Occipital lobe (tissue), 2 donors: ENCODE measurements around the gene PKD1L1. TPM values are rescaled to one million over a fixed set of nuclear protein-coding genes. Genes with fewer than 3 reads are reported as not detected.
"Not testable (repeated sequence)": the region's sequence is repeated elsewhere in the genome, so short reads cannot be mapped to it uniquely, and the experiment has no call there.

Experiments
- DNase-seq: peaks from one replicate; lab custom pipeline; 2025; lab: John Stamatoyannopoulos, UW
- total RNA-seq: library from RNA; depleted of rRNA; stranded (reverse); fragments of >200 nt; gene quantifications from one replicate; pipeline ENCODE4 v1.2.3, GENCODE V29; 2014

PKD1L1 gene
- total RNA-seq, 1 donor from 2014 or later, result 0.62 TPM

DNA sequence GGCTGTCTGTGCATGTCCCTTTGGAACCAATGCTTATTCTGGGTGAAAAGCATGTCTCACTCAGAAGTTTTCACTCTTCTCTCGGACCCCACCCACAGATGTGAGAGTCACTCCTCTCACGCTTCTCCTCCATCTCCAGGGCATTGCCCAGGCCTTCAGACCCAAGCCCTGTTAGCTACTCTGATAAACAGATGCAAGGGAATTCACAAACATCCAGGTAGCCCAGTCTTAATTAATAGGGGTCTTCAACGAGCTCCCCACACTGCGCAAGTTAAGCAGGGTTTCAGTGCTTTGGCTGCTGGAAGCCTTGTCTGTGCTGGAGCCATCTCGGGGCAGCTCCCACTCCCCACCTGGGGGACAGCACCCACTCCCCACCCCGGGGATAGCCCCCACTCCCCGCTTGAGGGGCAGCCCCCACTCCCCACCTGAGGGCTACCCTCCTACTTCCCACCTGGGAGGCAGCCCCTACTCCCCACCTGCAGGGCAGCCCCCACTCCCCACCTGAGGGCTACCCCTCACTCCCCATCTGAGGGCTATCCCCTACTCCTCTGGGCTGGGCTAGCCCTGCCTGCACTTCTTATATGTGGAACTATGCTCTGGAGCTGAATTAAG is 8.7 kb downstream of the PKD1L1 start:
- no peak for DNase-seq

DNA sequence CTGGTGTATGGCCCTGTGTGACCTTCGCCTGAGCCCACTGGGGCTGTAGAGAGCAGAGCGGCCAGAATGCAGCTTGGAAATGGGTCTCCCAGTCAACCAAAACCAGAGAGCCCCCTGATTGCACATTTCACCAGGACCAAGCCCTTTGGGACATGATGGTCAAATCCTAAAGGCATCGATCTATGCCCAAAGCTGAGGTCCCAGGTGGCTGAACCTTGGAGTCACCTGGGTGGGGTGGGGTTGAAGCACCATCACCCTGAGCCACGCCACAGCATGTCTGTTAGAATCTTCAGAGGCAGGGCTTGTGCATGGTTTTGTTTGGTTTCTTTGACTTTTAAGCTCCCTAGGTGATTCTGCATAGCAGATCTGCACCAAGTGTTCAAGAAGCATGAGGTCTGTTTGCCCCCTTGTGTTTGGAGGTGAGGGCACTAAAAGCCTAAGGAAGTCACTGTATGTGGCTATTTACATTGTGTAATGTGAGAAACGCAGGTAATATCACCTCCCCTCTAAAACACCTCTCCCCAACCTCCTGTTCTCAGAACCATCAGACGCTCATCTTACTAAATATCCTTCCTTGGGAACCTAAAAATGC is 9.6 kb downstream of the PKD1L1 start:
- DNase-seq, result no peak

DNA sequence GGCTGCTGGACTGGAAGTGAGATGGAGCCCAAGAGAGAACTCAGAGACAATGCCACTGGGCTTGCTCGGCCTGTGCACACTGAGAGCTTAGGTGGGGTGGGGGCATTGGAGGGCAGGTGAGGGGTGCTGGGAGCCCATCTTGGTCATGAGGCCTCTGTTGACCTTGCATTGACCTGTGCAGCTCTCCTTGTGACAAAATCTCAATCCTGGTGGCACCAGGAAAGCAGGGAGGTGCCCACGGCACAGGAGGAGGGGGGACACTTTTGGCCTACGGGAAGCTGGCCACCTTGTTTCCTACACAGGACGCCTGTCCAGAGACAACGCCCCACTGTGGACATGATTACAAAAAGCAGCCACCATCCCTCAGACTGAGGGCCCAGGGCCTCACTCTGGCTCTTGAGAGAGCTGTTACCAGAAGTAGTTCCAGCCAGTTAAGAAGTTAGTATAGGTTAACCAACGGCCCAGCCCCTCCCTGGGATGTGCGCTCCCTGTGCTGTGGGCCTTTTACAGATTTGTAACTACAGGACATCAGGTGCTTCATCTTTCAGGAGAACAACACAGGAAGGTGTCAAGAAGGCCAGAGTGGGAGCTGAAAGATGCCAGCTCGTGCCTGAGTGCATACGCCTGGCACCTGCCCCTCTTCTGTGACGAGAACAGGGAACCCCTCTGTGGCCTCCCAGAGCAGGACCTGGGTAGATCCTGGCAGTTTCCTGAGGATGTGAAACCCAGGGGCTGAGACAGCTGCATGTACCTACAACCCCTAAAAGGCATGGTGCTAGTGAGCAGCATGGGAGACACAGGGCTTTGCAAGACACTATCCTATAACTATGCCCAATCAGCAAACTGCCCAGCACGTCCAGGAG is 10.3 kb downstream of the PKD1L1 start:
- DNase-seq, result no peak

DNA sequence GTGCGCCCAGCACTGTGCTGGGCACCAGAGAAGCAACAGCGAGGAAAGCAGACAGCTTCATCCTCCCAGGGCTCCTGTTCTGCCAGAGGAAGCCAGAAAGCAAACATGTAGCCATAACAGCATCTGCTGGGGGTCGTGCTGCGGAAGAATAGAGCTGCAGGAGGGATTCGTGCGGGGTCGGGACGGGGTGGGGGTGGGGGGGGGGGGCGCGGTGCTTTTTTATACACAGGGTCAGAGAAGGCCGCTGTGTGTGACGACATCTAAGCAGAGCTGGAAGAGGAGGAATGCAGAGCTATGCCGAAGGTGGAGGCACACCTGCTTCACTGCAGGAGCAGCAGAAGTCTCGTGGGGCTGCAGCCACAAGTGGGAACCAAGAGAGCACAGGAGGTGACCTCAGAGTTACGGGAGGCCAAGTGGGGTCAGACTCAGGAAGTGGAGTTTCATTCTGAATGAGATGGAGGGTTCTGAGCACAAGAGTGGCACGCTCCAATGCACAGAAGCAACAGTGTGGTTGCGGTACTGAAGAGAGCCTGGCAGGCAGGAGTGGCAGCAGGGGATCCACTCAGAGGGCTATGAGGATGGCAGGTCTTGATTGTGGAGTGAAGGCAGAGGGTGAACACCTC is 11.1 kb downstream of the PKD1L1 start:
- DNase-seq, result no peak

DNA sequence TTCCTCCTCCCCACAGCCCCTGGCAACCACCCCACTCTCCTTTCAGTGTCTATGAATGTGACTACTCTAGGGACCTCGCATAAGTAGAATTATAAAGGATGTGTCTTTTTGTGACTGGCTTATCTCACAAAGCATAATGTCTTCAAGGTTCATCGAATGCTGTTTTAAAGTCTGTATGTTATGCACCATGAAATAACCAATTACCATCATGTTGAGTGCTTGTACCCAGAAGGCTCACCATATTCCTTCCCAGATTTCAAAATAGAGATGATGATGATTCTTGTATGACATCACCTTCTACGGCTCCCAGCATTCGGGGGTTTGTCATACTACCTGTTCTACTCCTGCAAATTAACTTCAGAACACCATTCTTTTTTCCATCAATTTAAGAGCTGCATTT is 11.9 kb downstream of the PKD1L1 start:
- DNase-seq, result no peak

DNA sequence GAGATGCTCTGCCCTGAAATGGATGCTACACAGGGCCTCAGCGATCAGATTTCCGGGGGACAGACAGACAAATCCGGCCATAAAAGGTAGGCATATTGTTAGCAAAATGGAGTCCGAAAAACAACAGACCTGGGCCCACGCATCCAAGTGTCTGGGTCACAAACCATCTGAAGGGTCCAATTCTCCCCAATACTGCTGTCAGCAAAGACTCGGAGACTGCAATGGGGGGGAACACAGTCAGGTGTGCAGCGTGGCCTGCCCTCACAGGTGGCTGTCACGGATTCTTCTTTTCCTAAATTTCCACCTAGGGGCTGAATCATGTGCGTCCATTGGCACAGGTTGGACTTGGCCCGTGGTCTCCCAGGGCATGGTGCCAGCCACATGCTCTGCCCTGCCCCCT is 12.9 kb downstream of the PKD1L1 start:
- DNase-seq, result no peak

DNA sequence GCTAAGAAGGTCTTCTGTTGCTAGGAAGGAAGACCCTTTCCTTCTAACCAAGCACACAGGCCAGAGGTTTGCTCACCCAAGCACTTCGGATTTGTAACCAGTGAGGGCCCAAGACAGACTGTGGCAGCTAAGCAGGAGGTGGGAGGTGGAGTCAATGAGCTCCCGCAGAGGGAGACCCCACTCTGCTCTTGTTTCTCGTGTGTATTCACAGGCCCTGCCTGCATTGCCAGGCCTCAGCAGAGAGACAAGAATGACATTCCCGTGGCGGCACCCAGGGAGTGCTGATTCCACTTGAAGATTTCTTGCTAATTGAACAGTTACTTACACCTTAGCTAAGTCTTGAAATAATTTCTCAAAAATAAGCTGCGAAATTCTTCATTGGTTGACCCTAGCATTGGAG is 13.4 kb downstream of the PKD1L1 start:
- DNase-seq, result no peak

DNA sequence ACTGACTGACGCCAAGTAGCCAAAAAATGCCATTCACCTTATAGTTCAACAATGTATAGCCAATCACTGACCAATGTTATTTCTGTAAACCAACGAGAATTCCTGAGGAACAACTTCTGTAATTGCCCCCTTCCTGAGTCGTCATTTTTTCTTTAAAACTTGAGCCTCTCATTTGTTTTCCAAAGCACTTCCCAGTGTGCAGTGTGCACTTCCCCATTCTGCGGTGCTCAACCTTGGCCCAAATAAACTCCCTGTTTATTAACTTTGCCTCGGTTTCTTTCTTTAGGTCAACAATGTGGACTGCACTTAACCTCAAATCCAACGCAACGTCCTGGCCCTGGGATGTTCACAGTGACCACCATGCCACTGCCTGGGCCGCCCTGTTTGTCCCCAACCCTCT is 15.1 kb downstream of the PKD1L1 start:
- no peak for DNase-seq

DNA sequence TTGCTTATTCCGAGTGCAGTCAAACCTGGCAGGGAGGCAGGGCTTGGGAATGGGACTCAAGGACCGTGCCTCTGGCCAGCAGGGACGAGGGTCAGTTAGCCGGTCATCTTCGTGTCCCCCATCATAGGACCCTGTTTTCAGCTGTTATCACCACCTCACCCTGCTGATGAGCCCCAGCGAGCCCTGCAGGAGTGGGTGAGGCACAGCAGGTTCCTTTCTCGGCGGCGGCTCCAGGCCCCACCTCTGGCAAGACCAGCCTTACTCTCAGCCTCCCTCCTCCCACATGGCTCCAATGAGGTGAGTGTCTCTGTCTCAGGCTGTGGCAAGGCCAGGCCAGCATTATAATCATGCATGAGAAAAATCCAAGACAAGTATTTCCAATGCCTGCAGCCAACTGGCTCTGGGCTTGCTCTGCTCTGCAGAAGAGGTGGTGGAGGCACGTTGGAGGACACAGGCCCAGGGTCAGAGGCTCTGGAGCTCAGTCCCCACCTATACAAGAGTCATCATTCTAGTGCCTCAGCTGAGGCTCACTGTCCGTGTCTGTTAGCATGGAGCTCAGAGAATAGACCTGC is 15.7 kb downstream of the PKD1L1 start:
- DNase-seq, result no peak

DNA sequence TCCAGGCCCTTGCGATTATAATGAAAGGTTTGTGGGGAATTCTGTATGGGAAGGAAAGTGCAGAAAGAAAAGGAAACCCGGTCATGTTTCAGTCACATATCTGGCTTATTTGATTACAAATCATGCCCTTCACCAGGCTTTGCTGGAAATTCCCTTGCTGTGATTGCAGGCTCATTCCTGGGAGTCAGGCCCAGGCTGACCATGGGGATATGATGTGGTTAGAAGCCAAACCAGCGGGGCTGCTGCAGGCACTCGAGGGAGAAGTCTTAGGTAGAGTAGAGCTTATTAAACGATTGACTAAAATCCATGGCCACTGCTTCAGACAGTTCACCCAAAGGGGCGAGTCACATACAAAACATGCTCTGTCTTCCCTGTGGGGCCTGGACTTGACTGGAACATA is 16.2 kb downstream of the PKD1L1 start:
- DNase-seq, result no peak

DNA sequence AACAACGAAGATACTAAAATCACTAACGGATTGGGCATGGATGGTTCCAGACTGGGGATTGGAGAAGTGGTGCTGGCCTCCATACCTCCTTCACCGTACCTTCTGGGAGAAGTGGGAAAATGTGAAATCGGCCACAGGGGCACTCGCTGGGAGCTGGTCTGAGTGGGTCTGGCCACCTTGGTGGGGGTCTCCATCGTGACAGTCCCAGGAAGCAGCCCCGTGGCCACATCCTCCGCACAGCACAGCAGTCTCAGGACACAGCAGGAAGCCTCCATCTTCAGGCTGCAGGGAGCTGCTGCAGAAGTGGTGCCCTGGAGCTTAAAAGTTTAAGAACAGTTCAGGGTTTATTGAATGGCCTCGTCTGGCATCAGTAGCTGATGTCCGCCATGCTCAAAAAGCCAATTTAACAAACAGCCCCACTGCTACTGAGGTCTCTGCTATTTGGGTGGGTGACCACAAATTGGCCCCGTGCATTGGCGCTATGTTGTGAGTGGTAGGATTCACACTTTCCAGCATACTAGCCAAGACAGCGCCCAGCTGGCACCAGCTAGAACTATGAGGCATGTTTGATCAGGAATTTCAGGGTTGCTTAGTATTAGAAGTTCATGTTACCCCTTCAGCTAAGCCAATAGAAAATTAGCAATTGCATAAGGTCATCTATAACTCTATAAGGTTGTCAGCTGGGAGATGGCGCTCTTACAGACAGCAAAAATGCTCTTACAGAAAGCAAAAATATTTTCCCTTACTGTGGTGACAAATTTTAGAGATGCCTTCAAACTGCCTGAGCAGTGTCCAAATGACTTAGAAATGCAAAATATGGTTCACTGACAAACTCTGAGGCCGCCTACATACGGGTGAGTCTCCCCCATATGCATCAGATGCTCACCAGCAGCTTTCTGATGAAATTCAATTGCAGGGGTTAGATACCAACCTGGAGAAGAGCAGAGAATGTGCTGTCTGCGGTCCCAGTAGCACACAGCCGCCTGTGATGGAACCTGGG is 17.0 kb downstream of the PKD1L1 start:
- no peak for DNase-seq

DNA sequence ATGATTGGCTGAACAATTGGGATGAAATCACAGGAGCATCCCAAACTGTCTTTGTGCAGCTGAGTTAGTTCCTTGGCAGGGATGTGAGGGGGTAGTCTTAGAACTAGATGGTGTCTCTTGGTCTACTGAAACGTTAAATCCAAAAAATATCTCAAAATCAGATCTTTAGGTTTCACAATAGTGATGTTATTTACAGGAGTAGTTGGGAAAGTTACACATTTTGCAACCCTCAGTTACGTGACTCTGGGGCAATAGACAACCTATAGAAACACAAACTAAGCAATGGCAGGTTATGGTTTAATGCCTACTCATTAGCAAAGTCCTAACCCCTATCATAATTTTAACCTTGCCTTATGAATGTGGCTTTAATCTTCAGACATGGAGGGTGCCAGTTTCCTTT is 24.0 kb downstream of the PKD1L1 start:
- no peak for DNase-seq

DNA sequence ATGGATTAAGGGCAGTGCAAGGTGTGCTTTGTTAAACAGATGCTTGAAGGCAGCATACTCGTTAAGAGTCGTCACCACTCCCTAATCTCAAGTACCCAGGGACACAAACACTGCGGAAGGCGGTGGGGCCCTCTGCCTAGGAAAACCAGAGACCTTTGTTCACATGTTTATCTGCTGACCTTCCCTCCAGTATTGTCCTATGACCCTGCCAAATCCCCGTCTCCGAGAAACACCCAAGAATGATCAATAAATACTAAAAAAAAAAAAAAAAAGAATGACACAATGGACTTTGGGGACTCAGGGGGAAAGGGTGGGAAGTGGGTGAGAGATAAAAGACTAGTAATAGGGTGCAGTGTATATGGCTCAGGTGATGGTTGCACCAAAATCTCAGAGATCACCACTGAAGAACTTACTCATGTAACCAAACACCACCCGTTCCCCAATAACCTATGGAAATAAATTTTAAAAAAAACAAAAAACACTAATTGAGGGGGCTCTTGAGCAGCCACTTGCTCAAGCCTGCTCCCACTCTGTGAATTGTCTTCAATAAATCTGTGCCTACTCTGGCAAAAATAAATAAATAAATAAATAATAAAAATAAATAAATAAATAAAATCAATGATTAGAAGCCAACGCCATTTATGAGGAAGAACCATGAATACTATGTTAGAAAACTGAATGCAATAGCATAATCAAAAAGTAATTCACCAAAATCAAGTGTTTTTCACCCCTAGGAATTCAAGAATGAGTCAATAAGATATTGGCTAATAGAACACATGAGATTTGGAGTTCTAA is 25.0 kb downstream of the PKD1L1 start:
- DNase-seq, result not testable (repeated sequence)

DNA sequence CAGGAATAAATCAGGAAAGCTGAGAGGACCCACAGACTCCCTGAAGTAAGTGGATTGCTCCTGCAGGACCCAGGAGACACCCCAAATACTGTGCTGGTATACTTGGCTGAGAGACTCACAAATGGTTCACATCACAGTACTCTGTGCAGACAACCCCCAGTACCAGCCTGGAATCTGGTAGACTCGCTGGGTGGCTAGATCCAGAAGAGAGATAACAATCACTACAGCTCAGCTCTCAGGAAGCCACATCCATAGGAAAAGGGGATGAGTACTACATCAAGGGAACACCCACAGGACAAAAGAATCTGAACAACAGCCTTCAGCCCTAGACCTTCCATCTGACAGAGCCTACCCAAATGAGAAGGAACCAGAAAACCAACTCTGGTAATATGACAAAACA is 31.8 kb downstream of the PKD1L1 start:
- DNase-seq, result not testable (repeated sequence)

DNA sequence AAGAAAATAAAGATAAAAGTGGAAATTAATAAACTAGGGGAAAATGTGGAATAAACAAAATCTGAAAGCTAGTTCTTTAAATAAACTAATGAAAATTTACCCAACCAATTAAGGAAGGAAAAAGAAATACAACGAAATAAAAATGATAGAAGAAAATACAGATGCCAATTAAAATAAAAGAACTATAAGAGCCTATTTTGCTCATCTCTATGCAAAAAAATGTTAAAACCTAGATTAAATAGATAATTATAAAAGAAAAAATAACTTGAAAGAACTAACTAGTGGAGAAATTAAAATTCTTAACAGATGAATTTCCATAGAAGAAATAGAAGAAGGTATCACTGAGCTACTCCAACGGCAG is 32.7 kb downstream of the PKD1L1 start:
- no peak for DNase-seq

DNA sequence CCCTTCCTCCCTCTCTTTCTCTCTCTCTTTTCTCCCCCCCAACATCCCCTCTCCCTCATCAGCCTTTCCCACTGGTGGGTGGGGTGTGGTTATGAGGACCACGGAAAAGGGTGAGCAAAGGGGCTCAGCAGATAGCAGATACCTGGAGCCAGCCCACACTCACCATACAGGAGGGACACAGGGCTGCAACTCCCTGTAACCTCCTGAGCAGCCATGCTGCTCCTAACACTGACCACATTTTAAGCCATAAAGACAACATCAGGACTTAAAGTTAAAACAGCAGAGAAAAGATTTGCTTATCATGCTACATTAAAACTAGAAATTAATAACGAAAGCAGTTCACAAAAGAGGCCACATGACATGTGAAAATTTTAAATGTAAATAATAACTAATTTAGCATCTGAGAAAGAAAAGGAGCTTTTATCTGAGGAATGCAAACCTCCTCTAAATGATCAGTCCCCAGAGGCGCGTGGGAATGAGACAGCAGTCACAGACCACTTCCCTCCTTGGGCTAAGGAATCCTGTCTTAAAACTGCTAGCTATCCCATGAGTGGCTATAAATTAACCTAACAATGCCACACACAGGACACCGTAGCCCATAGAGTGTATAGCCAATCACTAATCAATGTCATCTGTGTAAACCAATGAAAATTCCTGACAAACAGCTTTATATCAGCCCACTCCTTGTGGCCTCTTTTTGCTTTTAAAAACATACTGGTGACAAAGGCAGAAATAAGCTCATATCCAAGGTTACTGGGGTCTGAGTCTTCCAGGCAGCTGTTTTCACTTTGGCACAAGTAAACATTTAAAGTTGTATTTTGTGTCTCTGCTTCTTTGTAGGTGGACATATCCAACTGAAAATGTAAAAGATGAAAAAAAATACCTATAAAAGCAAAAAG is 33.3 kb downstream of the PKD1L1 start:
- no peak for DNase-seq

DNA sequence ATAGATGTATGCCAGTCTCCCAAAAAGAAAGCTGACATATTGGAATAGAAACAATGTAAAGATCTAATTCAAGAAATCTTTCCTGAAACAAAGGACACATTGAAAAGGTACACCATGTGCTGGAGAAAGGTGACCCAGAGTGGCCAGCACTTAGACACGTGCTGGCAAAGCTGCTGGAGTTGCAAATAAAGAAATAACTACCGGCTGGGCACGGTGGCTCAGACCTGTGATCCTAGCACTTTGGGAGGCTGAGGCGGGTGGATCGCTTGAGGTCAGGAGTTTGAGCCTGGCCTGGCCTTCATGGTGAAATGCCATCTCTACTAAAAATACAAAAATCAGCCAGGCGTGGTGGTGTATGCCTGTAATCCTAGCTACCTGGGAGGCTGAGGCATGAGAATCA is 35.9 kb downstream of the PKD1L1 start:
- no peak for DNase-seq

DNA sequence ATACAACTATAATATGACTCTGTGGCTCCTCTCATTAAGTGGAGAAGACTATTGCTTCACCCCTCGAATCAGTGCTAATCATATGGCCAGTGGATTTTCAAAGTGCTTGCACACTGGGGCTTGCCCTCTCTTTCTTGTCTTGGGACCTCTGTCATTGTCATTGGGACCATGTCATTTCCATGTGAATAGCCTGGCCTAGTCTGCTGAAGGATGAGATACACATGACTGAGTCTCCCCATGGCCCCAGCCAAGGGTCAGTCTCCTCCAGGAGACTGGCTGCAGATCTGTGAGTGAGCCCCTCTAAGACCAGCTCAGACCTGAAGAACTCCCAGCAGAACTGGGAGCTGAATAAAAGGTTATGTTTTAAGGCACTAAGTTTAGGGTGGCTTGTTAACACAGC is 39.5 kb downstream of the PKD1L1 start:
- DNase-seq, result no peak
